22Rv1 (cell line): Measurements from ENCODE around the gene KIAA0586.

ENCODE experiments used
- H3K27ac ChIP-seq: fragments of 450-650 bp; 2 replicates; pipeline ENCODE4 v1.5.1; 2017
- ZFX ChIP-seq: fragments of 450-650 bp; IDR thresholded peaks from 2 replicates; pipeline ENCODE4 v1.6.1; 2017; ENCODE audit warnings: antibody characterized with exemption, borderline replicate concordance
- TF ChIP-seq, protein P1 (sequence below): fragments of 450-650 bp; IDR thresholded peaks from 2 replicates; pipeline ENCODE4 v1.5.1; 2017; ENCODE audit warnings: mild to moderate bottlenecking

The KIAA0586 gene

DNA sequence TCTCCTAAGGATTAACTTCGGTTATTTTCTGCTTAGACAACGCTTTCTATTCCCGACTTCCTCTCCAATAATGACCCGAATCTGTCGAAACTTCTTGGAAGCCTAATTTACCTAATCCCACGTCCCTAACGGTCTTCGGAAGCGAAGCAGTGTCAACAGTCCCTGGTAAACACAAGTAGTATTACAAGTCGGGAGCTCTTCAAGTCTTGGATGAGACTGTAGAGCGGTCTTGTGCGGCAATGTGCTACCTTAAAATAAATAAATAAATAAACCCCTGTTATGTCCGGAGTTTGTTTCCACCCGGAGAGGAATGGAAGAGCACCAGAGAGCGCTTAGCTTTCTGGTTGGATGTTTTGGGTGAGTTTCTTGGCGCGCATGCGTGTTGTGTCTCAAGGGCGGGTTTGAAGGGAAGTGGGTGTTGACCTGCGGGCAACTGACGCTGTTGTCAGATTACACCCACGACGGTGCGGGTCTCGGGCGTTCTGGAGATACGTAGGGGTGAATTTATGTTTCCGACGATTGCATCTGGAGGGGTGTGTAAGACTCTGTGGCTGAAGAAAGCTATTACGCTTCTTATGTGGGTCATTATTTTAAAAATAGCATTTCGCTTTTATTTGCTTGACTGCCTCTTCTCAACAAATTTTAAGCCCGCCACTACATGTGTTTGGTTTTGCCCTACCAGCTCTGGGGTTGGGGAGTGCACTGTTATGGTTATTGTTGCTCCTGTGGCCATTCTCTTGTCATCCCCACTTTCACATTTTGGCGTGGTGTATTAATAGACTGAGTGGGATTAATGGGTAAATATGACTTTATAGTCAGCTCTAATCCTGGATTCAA, at the start of gene KIAA0586, which contains the start of gene TIMM9:
Gene KIAA0586, plus strand, starts transcription at position 439 of the 837 bp plus-strand sequence. CDS start 546 bp downstream, outside the sequence.
Gene TIMM9, minus strand, starts transcription at position 251 of the 837 bp plus-strand sequence. CDS start 15,586 bp downstream, outside the sequence.
- no peak for TF ChIP-seq ZFX
- TF ChIP-seq, protein P1, sequence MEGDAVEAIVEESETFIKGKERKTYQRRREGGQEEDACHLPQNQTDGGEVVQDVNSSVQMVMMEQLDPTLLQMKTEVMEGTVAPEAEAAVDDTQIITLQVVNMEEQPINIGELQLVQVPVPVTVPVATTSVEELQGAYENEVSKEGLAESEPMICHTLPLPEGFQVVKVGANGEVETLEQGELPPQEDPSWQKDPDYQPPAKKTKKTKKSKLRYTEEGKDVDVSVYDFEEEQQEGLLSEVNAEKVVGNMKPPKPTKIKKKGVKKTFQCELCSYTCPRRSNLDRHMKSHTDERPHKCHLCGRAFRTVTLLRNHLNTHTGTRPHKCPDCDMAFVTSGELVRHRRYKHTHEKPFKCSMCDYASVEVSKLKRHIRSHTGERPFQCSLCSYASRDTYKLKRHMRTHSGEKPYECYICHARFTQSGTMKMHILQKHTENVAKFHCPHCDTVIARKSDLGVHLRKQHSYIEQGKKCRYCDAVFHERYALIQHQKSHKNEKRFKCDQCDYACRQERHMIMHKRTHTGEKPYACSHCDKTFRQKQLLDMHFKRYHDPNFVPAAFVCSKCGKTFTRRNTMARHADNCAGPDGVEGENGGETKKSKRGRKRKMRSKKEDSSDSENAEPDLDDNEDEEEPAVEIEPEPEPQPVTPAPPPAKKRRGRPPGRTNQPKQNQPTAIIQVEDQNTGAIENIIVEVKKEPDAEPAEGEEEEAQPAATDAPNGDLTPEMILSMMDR: no peak
- H3K27ac ChIP-seq: peak within 1 kb of the TSS; percentile 91

DNA sequence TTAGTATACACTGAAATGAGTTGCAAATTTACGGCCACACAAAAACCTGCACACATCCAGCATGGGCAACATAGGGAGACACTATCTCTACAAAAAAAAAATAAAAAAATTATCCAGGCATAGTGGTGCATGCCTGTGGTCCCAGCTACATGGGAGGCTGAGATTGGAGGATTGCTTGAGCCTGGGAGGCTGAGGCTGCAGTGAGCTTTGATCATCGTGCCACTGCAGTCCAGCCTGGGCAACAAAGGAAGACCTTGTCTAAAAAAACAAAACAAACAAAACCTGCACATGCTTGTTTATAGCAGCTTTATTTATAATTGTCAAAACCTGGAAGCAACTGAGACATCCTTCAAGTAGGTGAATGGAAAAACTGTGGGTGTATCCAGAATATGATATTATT, 36.7 kb upstream of the KIAA0586 start:
- TF ChIP-seq, protein P1: no peak
- TF ChIP-seq ZFX: no peak
- H3K27ac ChIP-seq: no peak overlapping the region

DNA sequence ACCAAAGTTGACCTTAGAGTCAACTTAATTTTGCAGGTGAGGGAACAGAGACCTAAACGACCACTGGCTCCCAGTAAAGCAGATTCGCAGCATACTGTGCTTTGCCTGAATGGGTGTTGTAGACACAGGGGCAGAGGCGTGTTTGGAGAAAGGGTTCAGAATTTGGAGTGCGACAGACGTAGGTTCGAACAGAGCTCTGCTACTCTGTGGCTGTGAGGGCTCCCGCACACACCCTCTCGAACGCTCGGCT, 32.0 kb upstream of the KIAA0586 start:
- TF ChIP-seq, protein P1: no peak
- no peak for TF ChIP-seq ZFX
- H3K27ac ChIP-seq: peak overlapping the region; percentile 55; the same call in 1 of the 2 replicates

DNA sequence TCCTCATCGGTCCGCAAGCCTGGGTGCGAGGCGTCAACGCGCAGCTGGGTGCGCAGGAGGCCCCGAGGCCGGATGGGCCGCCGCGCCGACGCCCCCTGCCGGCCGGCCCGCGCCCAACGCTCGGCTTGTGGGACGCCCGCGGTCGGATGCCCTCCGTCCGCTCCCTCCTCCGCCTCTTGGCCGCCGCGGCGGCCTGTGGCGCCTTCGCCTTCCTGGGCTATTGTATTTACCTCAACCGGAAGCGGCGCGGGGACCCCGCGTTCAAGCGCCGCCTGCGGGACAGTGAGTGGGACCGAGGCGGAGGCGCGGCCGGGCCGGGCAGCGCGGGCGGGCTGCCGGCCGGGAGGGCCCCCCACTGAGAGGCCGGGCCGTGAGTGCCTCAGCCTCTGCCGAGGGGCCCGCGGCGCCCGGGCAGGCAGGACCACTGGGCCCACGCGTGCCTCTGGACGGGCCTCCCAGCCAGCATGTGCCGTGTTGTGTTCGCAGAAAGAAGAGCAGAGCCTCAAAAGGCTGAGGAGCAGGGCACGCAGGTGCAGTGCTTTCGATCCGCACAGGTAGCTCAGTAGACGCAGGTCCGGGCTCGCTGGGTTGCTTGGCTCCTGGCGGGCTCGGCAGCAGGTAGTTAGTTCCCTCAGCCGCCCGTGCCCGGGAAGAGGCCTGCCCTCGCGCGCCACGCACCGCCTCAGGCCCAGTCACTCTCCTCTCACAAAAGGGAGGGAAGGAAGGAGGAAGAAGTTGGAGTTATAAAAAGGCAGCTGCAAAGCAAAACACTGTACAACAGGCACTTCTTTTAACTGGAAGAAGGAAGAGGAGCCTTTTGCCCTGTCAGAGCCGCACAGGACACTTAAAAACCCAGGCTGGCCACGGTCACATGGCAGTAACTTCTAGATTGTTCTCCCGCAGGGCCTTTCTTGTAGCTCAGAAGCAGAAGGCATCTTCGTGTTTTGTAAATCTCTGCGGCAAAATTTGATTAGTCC, 31.4 kb upstream of the KIAA0586 start, which contains the start of gene TOMM20L:
Gene TOMM20L, plus strand, starts transcription at position 119 of the 977 bp plus-strand sequence. Its CDS starts 28 bp downstream, at position 147.
- no peak for TF ChIP-seq ZFX
- TF ChIP-seq, protein P1: peak; percentile 98
- H3K27ac ChIP-seq: peak within 1 kb of the TSS; percentile 55

DNA sequence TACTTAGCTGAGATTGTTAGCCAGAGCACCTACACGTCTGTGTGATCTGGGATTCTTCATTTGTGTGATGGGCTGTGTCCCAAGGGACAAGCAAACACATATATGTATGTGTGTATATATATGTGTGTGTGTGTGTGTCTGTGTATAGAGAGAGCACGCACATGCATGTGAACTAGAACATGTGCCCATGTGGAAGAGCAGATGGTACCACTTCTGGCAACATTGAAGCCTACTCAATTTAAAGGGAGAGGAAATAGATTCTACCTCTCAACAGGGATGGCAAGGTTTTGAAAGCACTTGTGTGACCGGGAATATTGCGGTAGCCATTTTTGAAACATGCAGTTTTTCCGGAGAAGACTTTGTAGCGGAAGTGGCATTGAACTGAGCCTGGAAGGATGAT, 30.4 kb upstream of the KIAA0586 start:
- no peak overlapping the region for H3K27ac ChIP-seq
- TF ChIP-seq, protein P1: no peak
- no peak for TF ChIP-seq ZFX

DNA sequence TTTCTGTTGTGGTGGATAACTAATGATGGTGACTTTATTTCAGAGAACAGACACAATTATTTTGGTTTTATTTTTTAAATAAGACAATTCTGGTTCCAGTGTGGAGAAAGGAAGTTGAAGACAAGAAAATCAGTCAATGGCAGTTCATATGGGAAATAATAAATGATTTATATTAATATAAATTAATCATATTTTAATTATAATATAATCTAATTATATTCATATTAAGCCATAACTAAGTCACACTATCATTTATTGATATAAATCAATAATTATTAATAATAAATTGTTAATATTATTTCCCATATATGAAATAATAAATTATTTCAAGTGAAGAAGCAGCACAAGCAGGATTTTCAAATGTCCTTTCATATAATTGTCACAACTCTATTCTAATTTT, 29.0 kb upstream of the KIAA0586 start:
- no peak for TF ChIP-seq ZFX
- TF ChIP-seq, protein P1: no peak
- no peak overlapping the region for H3K27ac ChIP-seq
